Pancreas (tissue), 10 donors: ENCODE data around the gene PVALEF. TPM values are rescaled to one million over a fixed set of nuclear protein-coding genes. Genes with fewer than 3 reads are reported as not detected.

Source experiments
- ATAC-seq, 4 donors: fragments of 200-7000 bp; cut with Tn5 transposase; one replicate each; pipeline versions ENCODE4 v1.8.0 to v1.9.1; 2020; ENCODE audit warnings: mild to moderate bottlenecking in 4 of 4, moderate library complexity in 4 of 4
- DNase-seq, 6 donors: peaks; one replicate each; pipeline ENCODE4 v3.0.0-alpha.2; 2020
- FAIRE-seq: peaks from 2 replicates; lab custom pipeline; 2012; peaks lifted over from hg19 to GRCh38; lab: Jason Lieb, UNC
- H3K27ac ChIP-seq, 4 donors: fragments of 200-600 bp; sonication (generic); 1 replicate in 3 of 4; 2 replicates in 1 of 4; pipeline versions ENCODE4 v1.5.0 to v1.8.0; 2020
- H3K27me3 ChIP-seq, 4 donors: fragments of 200-600 bp; one replicate each; pipeline ENCODE4 v1.8.0; 2021
- H3K36me3 ChIP-seq, 3 donors: fragments of 200-600 bp; sonication (generic) in 1 of 3; one replicate each; pipeline versions ENCODE4 v1.5.0 to v1.8.0; 2020 to 2021
- H3K4me1 ChIP-seq, 3 donors: fragments of 200-600 bp; one replicate each; pipeline ENCODE4 v1.8.0; 2021
- H3K4me3 ChIP-seq, 4 donors: fragments of 200-600 bp; sonication (generic) in 2 of 4; one replicate each; pipeline versions ENCODE4 v1.5.0 to v1.8.0; 2020 to 2021
- H3K9me3 ChIP-seq, 4 donors: fragments of 200-600 bp; one replicate each; pipeline ENCODE4 v1.8.0; 2021
- CTCF ChIP-seq, 4 donors: fragments of 200-600 bp; sonication (generic) in 3 of 4; IDR thresholded peaks; one replicate each; pipeline versions ENCODE4 v1.5.0 to v1.8.0; 2021; ENCODE audit warnings: antibody characterized with exemption in 4 of 4
- WGBS, 2 donors: extraction: QIAGEN DNeasy Blood & Tissue Kit; methylation state at CpG; one replicate each; pipeline ENCODE4 v1.1.7; 2013; 5-methylcytosine and 5-hydroxymethylcytosine counted together
- intact Hi-C, 3 donors: fragments of 100-400 bp; cut with DNase I; formaldehyde crosslinking; loops; one replicate each; pipeline versions ENCODE4 v1.11.1 to v1.14.2; 2022
- polyA plus RNA-seq, 2 donors: library from polyadenylated mRNA; stranded (reverse); fragments of 200-250 nt; gene quantifications; one replicate each; pipeline ENCODE4 v1.2.3, GENCODE V29; 2013
- total RNA-seq, 6 donors: library from RNA; stranded (reverse); fragmentation: NEBNext Ultra II Directional in 4 of 6; extraction: Animal tissue kit (Norgen Biotek cat#: 25700) in 4 of 6; gene quantifications; one replicate each; pipeline versions ENCODE4 v1.2.1 to v1.2.4, GENCODE V29; 2021 to 2023
- donor health status: healthy with polysubstance abuse.
- donor health status: DM: no; HTN: no; CAD: no; lungs with moderate emphysema.
- donor health status: DM: no; HTN: no; CAD: no.
- donor health status: control.
- donor health status: control.
- donor health status: Bipolar disorder and iron deficiency.
- donor health status: DM: yes; HTN: yes; CAD: no.
- donor health status: DM: no; HTN: no; CAD: no.
- donor health status: DM: no; HTN: no; CAD: no.
- donor health status: DM: yes; HTN: yes; CAD: no.

The PVALEF gene
- total and polyA plus RNA-seq, 8 donors = 0.11 to 0.51 (median 0.17) TPM; not detected in 2

DNA sequence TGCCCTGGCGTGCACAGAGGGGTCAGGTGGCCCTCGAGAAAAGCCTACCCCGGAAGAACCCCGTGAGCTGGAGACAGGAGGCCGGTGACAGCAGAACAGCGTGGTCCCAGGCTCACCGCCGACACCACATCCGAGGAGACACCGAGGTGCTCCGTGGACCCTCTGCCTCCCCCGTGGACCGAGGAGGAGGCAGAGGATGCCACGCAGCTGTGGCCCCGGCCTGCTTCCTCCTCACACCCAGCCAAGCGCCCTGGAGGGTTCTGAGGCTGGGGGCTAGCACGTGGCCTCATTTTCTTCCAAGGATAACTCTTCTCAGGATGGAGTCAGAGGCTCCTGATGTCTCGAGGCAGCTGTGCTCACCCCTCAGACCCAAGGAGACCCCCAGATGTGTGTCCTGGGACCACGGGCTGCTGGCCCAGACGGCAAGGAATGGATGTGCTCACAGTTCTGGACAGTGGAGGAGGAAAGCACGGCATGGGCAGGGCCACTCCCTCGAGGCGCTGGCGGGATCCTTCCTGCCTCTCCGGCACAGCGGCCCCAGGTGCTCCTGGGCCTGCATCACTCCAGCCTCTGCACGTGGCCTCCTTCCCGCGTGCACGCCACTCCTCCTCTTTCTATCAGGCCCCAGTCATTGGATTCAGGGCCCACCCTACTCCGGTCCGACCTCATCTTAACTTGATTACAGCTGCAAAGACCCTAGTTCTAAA, 4.4 kb upstream of the PVALEF start:
- Histone ChIP-seq H3K4me3 (peak overlapping the region in 1 of 4 donors; percentile 30), H3K36me3 (no peaks in the 10 kb centered on the region), H3K9me3 (no peaks in the 10 kb centered on the region), H3K4me1 (peaks cover 0 to 30% (median 22%) of the 10 kb centered on the region in 3 donors), H3K27ac (peak overlapping the region in 1 of 4 donors; percentile 3), H3K27me3 (no peaks in the 10 kb centered on the region)
- peak in 5 of 6 donors; percentile 33 to 76 (median 49) for DNase-seq
- 71 to 72% methylated on average over 32 of the region's 32 CpGs for WGBS, 2 donors
- no peak for FAIRE-seq
- ATAC-seq = no peak
- intact Hi-C loops = no loop called here
- TF ChIP-seq CTCF (IDR thresholded peaks at IDR 0.05) = no peak

DNA sequence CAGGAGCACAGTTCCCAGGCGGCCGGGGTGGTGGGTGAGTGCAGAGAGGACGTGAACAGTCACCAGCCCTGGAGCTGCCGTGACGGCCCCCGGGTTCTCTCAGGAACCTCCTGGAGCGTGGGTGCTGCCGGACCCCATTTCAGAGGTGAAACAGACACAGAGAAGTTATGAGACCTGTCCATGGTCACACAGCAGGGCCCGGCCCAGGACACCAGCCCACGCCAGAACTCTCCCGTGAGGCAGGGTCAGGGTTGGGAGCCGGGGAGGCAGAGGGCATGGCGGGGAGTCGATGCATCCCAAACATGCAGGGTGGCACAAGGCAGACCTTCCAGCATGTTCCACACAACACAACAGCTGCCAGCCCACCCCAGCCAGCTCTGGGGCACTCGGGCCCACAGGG, 3.8 kb upstream of the PVALEF start:
- Histone ChIP-seq H3K4me1 (peaks cover 0 to 30% (median 22%) of the 10 kb centered on the region in 3 donors), H3K27ac (peak overlapping the region in 1 of 4 donors; percentile 93), H3K4me3 (no peak overlapping the region), H3K9me3 (no peaks in the 10 kb centered on the region), H3K27me3 (no peaks in the 10 kb centered on the region), H3K36me3 (no peaks in the 10 kb centered on the region)
- intact Hi-C loops = no loop called here
- peak in 1 of 6 donors; percentile 78 for DNase-seq
- ATAC-seq = no peak
- no peak for FAIRE-seq
- no peak for TF ChIP-seq CTCF (IDR thresholded peaks at IDR 0.05)
- WGBS, 2 donors = 96 to 99% methylated on average over 14 to 15 of the region's 15 CpGs

DNA sequence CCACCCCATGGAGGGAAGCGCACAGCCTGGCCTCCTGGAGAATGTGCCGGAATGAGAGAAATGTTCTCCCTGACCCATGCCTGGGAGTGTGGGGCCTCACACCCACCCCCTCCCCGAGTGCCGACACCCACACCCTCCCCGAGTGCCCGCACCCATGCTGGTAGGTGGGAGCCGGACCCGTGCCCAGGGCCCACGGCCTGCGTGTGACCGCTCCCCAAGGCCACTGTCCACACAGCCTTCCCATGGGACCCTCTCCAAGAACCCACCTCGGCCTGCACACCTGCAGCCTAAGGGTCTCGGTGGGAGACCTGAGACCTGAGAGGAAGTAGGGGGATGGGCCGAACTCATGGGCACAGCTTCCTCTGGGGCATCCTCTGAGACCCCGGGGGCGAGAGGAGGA, 3.3 kb upstream of the PVALEF start:
- 70 to 83% methylated on average over 11 to 16 of the region's 16 CpGs for WGBS, 2 donors
- ATAC-seq (no peak), FAIRE-seq (no peak), DNase-seq (no peak)
- H3K27me3 ChIP-seq = no peaks in the 10 kb centered on the region
- no peak overlapping the region for H3K4me3 ChIP-seq
- peaks cover 0 to 30% (median 22%) of the 10 kb centered on the region in 3 donors for H3K4me1 ChIP-seq
- peak overlapping the region; percentile 48 to 93 (median 68) for H3K27ac ChIP-seq
- no peaks in the 10 kb centered on the region for H3K36me3 ChIP-seq
- H3K9me3 ChIP-seq = no peaks in the 10 kb centered on the region
- intact Hi-C loops = no loop called here
- TF ChIP-seq CTCF (IDR thresholded peaks at IDR 0.05) = no peak

GRCh38 chr17:81162491-81162890, 2.8 kb upstream of the PVALEF start:
- 26 to 41% methylated on average over 11 of the region's 11 CpGs for WGBS, 2 donors
- Histone ChIP-seq H3K36me3 (no peaks in the 10 kb centered on the region), H3K4me1 (peaks cover 0 to 30% (median 22%) of the 10 kb centered on the region in 3 donors), H3K9me3 (no peaks in the 10 kb centered on the region), H3K27me3 (no peaks in the 10 kb centered on the region), H3K27ac (peak overlapping the region; percentile 48 to 93 (median 88)), H3K4me3 (no peak overlapping the region)
- ATAC-seq (peak; percentile 63 to 74 (median 70)), FAIRE-seq (no peak), DNase-seq (peak; percentile 84 to 96 (median 94))
- TF ChIP-seq CTCF (IDR thresholded peaks at IDR 0.05) = no peak
- intact Hi-C loops = no loop called here
